ENCODE data around the gene CDH24.

GRCh38 chr14:23099212-23099861 is 42.0 kb upstream of the CDH24 start:
- TF ChIP-seq CEBPB (IDR thresholded peaks at IDR 0.05; ENCODE audit: low read depth, low read length) (no peak), CTCF (conservative IDR thresholded peaks at IDR 0.05; ENCODE audit: low read depth, low read length) (no peak), POLR2A (IDR thresholded peaks at IDR 0.05; ENCODE audit: low read depth, low read length) (no peak), RAD21 (IDR thresholded peaks at IDR 0.05; ENCODE audit: low read length) (no peak), MAZ (IDR thresholded peaks at IDR 0.05; ENCODE audit: borderline replicate concordance, low read depth, low read length) (no peak), RFX5 (IDR thresholded peaks at IDR 0.05; ENCODE audit: low read depth, low read length) (no peak), USF2 (IDR thresholded peaks at IDR 0.05; ENCODE audit: low read depth, low read length) (no peak), SMC3 (IDR thresholded peaks at IDR 0.05; ENCODE audit: low read depth, low read length) (no peak), CHD1 (IDR thresholded peaks at IDR 0.05; ENCODE audit: low read depth, low read length) (no peak), ELK1 (IDR thresholded peaks at IDR 0.05; ENCODE audit: borderline replicate concordance, low read depth, low read length) (no peak), MAFK (IDR thresholded peaks at IDR 0.05; ENCODE audit: low read depth, low read length) (no peak), NFE2L2 (IDR thresholded peaks at IDR 0.05; ENCODE audit: low read depth, low read length) (no peak), MXI1 (IDR thresholded peaks at IDR 0.05; ENCODE audit: borderline replicate concordance, low read depth, low read length) (no peak), RCOR1 (IDR thresholded peaks at IDR 0.05; ENCODE audit: insufficient replicate concordance, low read length) (no peak)

Measured in IMR-90 (cell line).